Measurements from ENCODE around the gene FUZ.

FUZ gene

GRCh38 chr19:49764341-49764740 is 48.8 kb downstream of the FUZ start:
- H3K4me3 ChIP-seq (ENCODE audit: low read depth, low read length), result no peak overlapping the region
- DNase-seq (ENCODE audit: low read depth), result no peak
- TF ChIP-seq, protein P1, sequence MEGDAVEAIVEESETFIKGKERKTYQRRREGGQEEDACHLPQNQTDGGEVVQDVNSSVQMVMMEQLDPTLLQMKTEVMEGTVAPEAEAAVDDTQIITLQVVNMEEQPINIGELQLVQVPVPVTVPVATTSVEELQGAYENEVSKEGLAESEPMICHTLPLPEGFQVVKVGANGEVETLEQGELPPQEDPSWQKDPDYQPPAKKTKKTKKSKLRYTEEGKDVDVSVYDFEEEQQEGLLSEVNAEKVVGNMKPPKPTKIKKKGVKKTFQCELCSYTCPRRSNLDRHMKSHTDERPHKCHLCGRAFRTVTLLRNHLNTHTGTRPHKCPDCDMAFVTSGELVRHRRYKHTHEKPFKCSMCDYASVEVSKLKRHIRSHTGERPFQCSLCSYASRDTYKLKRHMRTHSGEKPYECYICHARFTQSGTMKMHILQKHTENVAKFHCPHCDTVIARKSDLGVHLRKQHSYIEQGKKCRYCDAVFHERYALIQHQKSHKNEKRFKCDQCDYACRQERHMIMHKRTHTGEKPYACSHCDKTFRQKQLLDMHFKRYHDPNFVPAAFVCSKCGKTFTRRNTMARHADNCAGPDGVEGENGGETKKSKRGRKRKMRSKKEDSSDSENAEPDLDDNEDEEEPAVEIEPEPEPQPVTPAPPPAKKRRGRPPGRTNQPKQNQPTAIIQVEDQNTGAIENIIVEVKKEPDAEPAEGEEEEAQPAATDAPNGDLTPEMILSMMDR (IDR thresholded peaks at IDR 0.05; ENCODE audit: low read depth, low read length, missing control alignments), result no peak
- in situ Hi-C loops (cut with HindIII; ENCODE audit: low sequenced_read_pairs), result no loop called here

DNA sequence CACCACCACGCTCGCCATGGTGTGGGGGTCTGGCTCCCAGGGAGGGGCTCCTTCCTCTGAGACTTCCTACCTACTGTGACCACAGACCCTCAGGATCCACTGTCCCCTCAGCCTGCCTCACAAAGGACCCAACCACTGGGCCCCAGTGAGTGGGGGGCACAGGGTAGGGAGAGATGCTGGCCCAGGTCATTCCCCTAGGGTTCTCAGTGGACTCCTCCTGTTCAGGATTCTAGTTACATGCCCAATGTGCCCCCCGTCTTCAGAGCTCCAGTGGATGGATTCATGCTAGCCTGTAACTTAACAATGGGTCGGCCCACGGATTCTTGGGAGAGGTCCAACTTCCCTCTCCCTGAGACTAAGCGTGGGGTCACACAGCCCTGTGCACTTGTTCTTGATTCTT is 49.9 kb downstream of the FUZ start, which contains the start of gene TSKS:
TSS of gene TSKS (minus strand) at position 77 of the 400 bp plus-strand sequence. CDS start at position 18, 59 bp downstream.
- H3K4me3 ChIP-seq (ENCODE audit: low read depth, low read length), result no peak within 1 kb of the TSS
- in situ Hi-C loops (cut with HindIII; ENCODE audit: low sequenced_read_pairs), result no loop called here
- TF ChIP-seq, protein P1 (IDR thresholded peaks at IDR 0.05; ENCODE audit: low read depth, low read length, missing control alignments), result no peak
- no peak for DNase-seq (ENCODE audit: low read depth)

DNA sequence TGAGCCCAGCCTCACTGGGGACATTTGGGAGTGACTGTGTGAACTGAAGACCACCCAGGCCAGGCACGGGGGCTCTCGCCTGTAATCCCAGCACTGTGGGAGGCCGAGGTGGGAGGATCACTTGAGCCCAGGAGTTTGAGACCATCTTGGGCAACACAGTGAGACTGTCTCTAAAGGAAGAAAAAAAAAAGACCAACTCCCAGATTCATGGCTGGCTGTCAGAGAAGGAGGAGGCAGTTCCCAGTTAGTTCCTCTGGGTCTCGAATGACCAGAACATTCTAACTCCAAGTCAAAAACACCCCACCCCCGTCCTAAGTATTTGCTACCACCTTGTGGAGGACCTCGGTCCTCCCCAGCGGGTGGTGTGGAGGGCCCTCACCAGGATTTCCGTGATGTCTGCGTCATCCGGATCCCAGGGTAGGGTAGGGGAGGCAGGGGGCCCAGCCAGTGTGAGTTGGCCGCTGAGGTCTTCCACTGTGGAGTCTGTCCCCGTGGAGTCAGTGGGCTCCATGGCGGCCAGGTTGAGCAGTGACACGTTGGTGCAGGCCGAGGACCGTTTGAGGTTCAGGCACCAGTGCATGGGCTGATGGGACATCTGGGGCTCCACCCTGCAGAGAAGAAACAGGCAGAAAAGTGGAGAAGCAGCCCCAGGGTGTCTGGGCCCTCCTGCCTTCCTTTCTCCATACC is 51.3 kb downstream of the FUZ start:
- TF ChIP-seq, protein P1 (IDR thresholded peaks at IDR 0.05; ENCODE audit: low read depth, low read length, missing control alignments), result peak; percentile 8
- in situ Hi-C loops (cut with HindIII; ENCODE audit: low sequenced_read_pairs), result no loop called here
- DNase-seq (ENCODE audit: low read depth), result no peak
- no peak overlapping the region for H3K4me3 ChIP-seq (ENCODE audit: low read depth, low read length)

DNA sequence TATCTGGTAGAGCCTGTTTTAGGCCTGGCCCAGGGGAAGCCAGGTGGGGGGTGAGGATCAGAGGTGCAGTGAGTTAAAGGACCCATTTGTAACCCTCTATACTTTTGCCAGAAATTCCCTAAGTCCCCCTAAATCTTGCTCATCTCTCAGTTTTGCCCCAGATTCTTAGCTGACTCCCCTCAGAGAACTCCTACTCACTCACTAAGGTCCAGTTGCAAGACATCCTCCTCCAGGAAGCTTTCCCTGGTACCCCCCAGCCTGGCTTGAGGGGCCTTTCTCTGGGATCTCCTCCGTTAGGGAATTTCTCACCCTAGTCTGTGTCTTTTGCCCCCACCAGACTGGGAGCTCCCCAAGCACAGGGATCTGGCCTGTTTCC is 51.9 kb downstream of the FUZ start:
- DNase-seq (ENCODE audit: low read depth), result no peak
- H3K4me3 ChIP-seq (ENCODE audit: low read depth, low read length), result no peak overlapping the region
- in situ Hi-C loops (cut with HindIII; ENCODE audit: low sequenced_read_pairs), result no loop called here
- TF ChIP-seq, protein P1 (IDR thresholded peaks at IDR 0.05; ENCODE audit: low read depth, low read length, missing control alignments), result no peak

- DNase-seq (ENCODE audit: low read depth), result peak; percentile 28
- in situ Hi-C loops (cut with HindIII; ENCODE audit: low sequenced_read_pairs), result no loop called here
- H3K4me3 ChIP-seq (ENCODE audit: low read depth, low read length), result no peak overlapping the region
- TF ChIP-seq, protein P1 (IDR thresholded peaks at IDR 0.05; ENCODE audit: low read depth, low read length, missing control alignments), result no peak
These were observed 54.8 kb downstream of the FUZ start for GRCh38 chr19:49758292-49758691.

Measured in astrocyte of the cerebellum (primary cell).